OCI-LY1 (cell line): Measurements from ENCODE around the gene CLEC12A.

ENCODE experiments used
- CTCF ChIP-seq: fragments of 200-600 bp; sonication (generic), shearing (Covaris generic); IDR thresholded peaks from 2 replicates; pipeline ENCODE4 v1.5.1; 2017; ENCODE audit warnings: mild to moderate bottlenecking, antibody characterized with exemption, low read length, moderate library complexity, mixed read lengths
- EZH2 ChIP-seq: fragments of 200-600 bp; sonication (generic), shearing (Covaris generic); IDR thresholded peaks from 2 replicates; pipeline ENCODE4 v1.8.0; 2017; ENCODE audit warnings: borderline replicate concordance, mixed run types, mild to moderate bottlenecking, antibody characterized with exemption, low read length, moderate library complexity, mixed read lengths

GRCh38 chr12:9951026-9951675, 20.1 kb upstream of the CLEC12A start:
- TF ChIP-seq CTCF (no peak), EZH2 (no peak)
